Progenitor cell of endocrine pancreas (in vitro differentiated cells): ENCODE results near the gene CLEC10A. TPM values are rescaled to one million over a fixed set of nuclear protein-coding genes. Genes with fewer than 3 reads are reported as not detected.
"Not testable (repeated sequence)": the region's sequence is repeated elsewhere in the genome, so short reads cannot be mapped to it uniquely, and the experiment has no call there.

Source experiments
- DNase-seq: peaks from one replicate; pipeline ENCODE4 v3.0.0; 2021; ENCODE audit warnings: low spot score; ENCODE audit not compliant: unreplicated experiment
- H3K27ac Mint-ChIP-seq: 2 replicates; pipeline ENCODE4 v1.8.0; 2021; ENCODE audit warnings: mild to moderate bottlenecking, moderate library complexity, mixed read lengths
- H3K27me3 Mint-ChIP-seq: 2 replicates; pipeline ENCODE4 v1.8.0; 2021; ENCODE audit warnings: mixed read lengths
- H3K36me3 Mint-ChIP-seq: 2 replicates; pipeline ENCODE4 v1.8.0; 2022; ENCODE audit warnings: mixed read lengths; ENCODE audit not compliant: insufficient read depth
- H3K4me1 Mint-ChIP-seq: 2 replicates; pipeline ENCODE4 v1.8.0; 2021; ENCODE audit warnings: low read depth, mixed read lengths
- H3K4me3 Mint-ChIP-seq: 2 replicates; pipeline ENCODE4 v1.8.0; 2021; ENCODE audit warnings: low read depth, mild to moderate bottlenecking, moderate library complexity, mixed read lengths
- H3K9me3 Mint-ChIP-seq: 2 replicates; pipeline ENCODE4 v1.8.0; 2021; ENCODE audit warnings: low read depth, mixed read lengths
- CTCF ChIP-seq: fragments of 200-600 bp; sonication (generic); IDR thresholded peaks from one replicate; pipeline ENCODE4 v1.5.0; 2021; ENCODE audit warnings: antibody characterized with exemption, mild to moderate bottlenecking; ENCODE audit not compliant: unreplicated experiment
- total RNA-seq: library from RNA; stranded (reverse); gene quantifications from 2 replicates; pipeline ENCODE4 v1.2.1, GENCODE V29; 2021

CLEC10A gene
- total RNA-seq, 1 donor from 2014 or later = not detected

GRCh38 chr17:7123844-7124243, 43.8 kb upstream of the CLEC10A start:
- H3K9me3 Mint-ChIP-seq = no peaks in the 10 kb centered on the region
- no peaks in the 10 kb centered on the region for H3K36me3 Mint-ChIP-seq
- no peak for DNase-seq
- peaks cover 5% of the 10 kb centered on the region for H3K27me3 Mint-ChIP-seq
- no peak overlapping the region for H3K27ac Mint-ChIP-seq
- H3K4me3 Mint-ChIP-seq = no peak overlapping the region
- no peak for TF ChIP-seq CTCF
- H3K4me1 Mint-ChIP-seq = no peaks in the 10 kb centered on the region

- H3K4me1 Mint-ChIP-seq = no peaks in the 10 kb centered on the region
- H3K4me3 Mint-ChIP-seq = no peak overlapping the region
- no peak for DNase-seq
- no peak for TF ChIP-seq CTCF
- no peaks in the 10 kb centered on the region for H3K36me3 Mint-ChIP-seq
- peaks cover 5% of the 10 kb centered on the region for H3K27me3 Mint-ChIP-seq
- H3K27ac Mint-ChIP-seq = no peak overlapping the region
- no peaks in the 10 kb centered on the region for H3K9me3 Mint-ChIP-seq
Observed at GRCh38 chr17:7122381-7122780, 42.3 kb upstream of the CLEC10A start.

- not testable (repeated sequence) for H3K9me3 Mint-ChIP-seq, H3K4me1 Mint-ChIP-seq, H3K4me3 Mint-ChIP-seq, DNase-seq, H3K27me3 Mint-ChIP-seq, H3K27ac Mint-ChIP-seq, H3K36me3 Mint-ChIP-seq
Observed at GRCh38 chr17:7120635-7121034, 40.6 kb upstream of the CLEC10A start.

GRCh38 chr17:7120123-7120522, 40.1 kb upstream of the CLEC10A start:
- H3K27ac Mint-ChIP-seq = no peak overlapping the region
- H3K36me3 Mint-ChIP-seq = no peaks in the 10 kb centered on the region
- no peaks in the 10 kb centered on the region for H3K4me1 Mint-ChIP-seq
- H3K4me3 Mint-ChIP-seq = no peak overlapping the region
- H3K27me3 Mint-ChIP-seq = peaks cover 5% of the 10 kb centered on the region
- DNase-seq = no peak
- no peaks in the 10 kb centered on the region for H3K9me3 Mint-ChIP-seq
- TF ChIP-seq CTCF = no peak

- TF ChIP-seq CTCF = no peak
- DNase-seq = no peak
- Mint-ChIP-seq H3K4me1 (peaks cover 2% of the 10 kb centered on the region), H3K36me3 (no peaks in the 10 kb centered on the region), H3K4me3 (no peak overlapping the region), H3K27ac (no peak overlapping the region), H3K9me3 (no peaks in the 10 kb centered on the region), H3K27me3 (peaks cover 5% of the 10 kb centered on the region)
Observed at GRCh38 chr17:7119314-7119713, 39.3 kb upstream of the CLEC10A start.

- peak overlapping the region; percentile 65 for H3K27ac Mint-ChIP-seq
- H3K36me3 Mint-ChIP-seq = no peaks in the 10 kb centered on the region
- TF ChIP-seq CTCF = no peak
- no peak overlapping the region for H3K4me3 Mint-ChIP-seq
- H3K4me1 Mint-ChIP-seq = peaks cover 4% of the 10 kb centered on the region
- H3K9me3 Mint-ChIP-seq = no peaks in the 10 kb centered on the region
- DNase-seq = no peak
- no peaks in the 10 kb centered on the region for H3K27me3 Mint-ChIP-seq
Observed at GRCh38 chr17:7114875-7115614, 35.0 kb upstream of the CLEC10A start.
